MCF 10A (cell line): ENCODE results near the gene AKR1A1. TPM values are rescaled to one million over a fixed set of nuclear protein-coding genes. Genes with fewer than 3 reads are reported as not detected.
"Not testable (repeated sequence)": the region's sequence is repeated elsewhere in the genome, so short reads cannot be mapped to it uniquely, and the experiment has no call there.

Experiments used
- BruUV-seq: library from RNA; stranded (reverse); fragments of 400-500 nt; replicated peaks from 2 replicates; lab custom pipeline; 2021; lab: Mats Ljungman, UMichigan
- CTCF ChIA-PET: fragments of 300-600 bp; sonication (Branson Sonifier 250); formaldehyde crosslinking; extraction: SDS; loops from one replicate; lab custom pipeline; 2021; ENCODE audit warnings: antibody characterized with exemption, inconsistent platforms; lab: Yijun Ruan, JAX
- POLR2A ChIA-PET: fragments of 300-600, 350-650 bp; sonication (Branson Sonifier 250); formaldehyde crosslinking; extraction: SDS; loops from one replicate; lab custom pipeline; 2020; ENCODE audit warnings: antibody characterized with exemption, inconsistent platforms; lab: Yijun Ruan, JAX
- DNase-seq: peaks from one replicate; pipeline ENCODE4 v3.0.0-alpha.2; 2018; ENCODE audit not compliant: unreplicated experiment
- H3K27ac Mint-ChIP-seq: one replicate; pipeline ENCODE4 v1.8.0; 2022; ENCODE audit warnings: mild to moderate bottlenecking, low read depth, mixed read lengths; ENCODE audit not compliant: unreplicated experiment
- H3K27me3 Mint-ChIP-seq: one replicate; pipeline ENCODE4 v1.8.0; 2022; ENCODE audit warnings: mixed read lengths; ENCODE audit not compliant: insufficient read depth, unreplicated experiment
- H3K36me3 Mint-ChIP-seq: one replicate; pipeline ENCODE4 v1.8.0; 2022; ENCODE audit warnings: mild to moderate bottlenecking, moderate library complexity, mixed read lengths; ENCODE audit not compliant: insufficient read depth, unreplicated experiment
- H3K4me1 Mint-ChIP-seq: one replicate; pipeline ENCODE4 v1.8.0; 2022; ENCODE audit warnings: mixed read lengths; ENCODE audit not compliant: insufficient read depth, unreplicated experiment
- H3K4me3 Mint-ChIP-seq: one replicate; pipeline ENCODE4 v1.8.0; 2022; ENCODE audit warnings: mild to moderate bottlenecking, moderate library complexity, mixed read lengths; ENCODE audit not compliant: unreplicated experiment
- H3K9me3 Mint-ChIP-seq: one replicate; pipeline ENCODE4 v1.8.0; 2022; ENCODE audit warnings: mixed read lengths; ENCODE audit not compliant: unreplicated experiment
- CTCF ChIP-seq: fragments of 200-600 bp; IDR thresholded peaks from one replicate; pipeline ENCODE4 v1.8.0; 2022; ENCODE audit warnings: antibody characterized with exemption, mild to moderate bottlenecking; ENCODE audit not compliant: unreplicated experiment
- intact Hi-C: fragments of 100-400 bp; cut with micrococcal nuclease; formaldehyde crosslinking; loops from 2 replicates; pipeline ENCODE4 v1.14.1; 2022
- total RNA-seq: library from RNA; stranded (reverse); gene quantifications from 2 replicates; pipeline ENCODE4 v1.2.3, GENCODE V29; 2022

Gene AKR1A1
- total RNA-seq, 1 experiment from 2014 or later, result 108 TPM

- TF ChIP-seq CTCF, result no peak
- no peaks in the 10 kb centered on the region for H3K4me1 Mint-ChIP-seq
- ChIA-PET CTCF (interaction anchor here (0.6 to 4.2 kb wide), 8 partner anchors 17 to 779 kb away, joined by 3 to 97 read pairs (median 3); no protein-coding TSS in a partner anchor), POLR2A (interaction anchor here (1.0 to 4.5 kb wide), 5 partner anchors 9 to 60 kb away, joined by 4 to 36 read pairs (median 6); partner anchors contain the start of gene PRDX1)
- H3K27ac Mint-ChIP-seq, result no peak overlapping the region
- no peak for DNase-seq
- peaks cover 65% of the 10 kb centered on the region for H3K36me3 Mint-ChIP-seq
- H3K9me3 Mint-ChIP-seq, result no peaks in the 10 kb centered on the region
- no peaks in the 10 kb centered on the region for H3K27me3 Mint-ChIP-seq
- intact Hi-C loops, result loop anchor here (10.0 kb wide), 1 partner anchor 174 kb away; the partner anchor contains the start of genes GPBP1L1 and TMEM69
- TSS peak; percentile 23 for BruUV-seq
- no peak overlapping the region for H3K4me3 Mint-ChIP-seq
Measured at GRCh38 chr1:45510036-45510971, 40.3 kb upstream of the AKR1A1 start.

- BruUV-seq, result no TSS peak
- Mint-ChIP-seq H3K4me1 (no peaks in the 10 kb centered on the region), H3K4me3 (no peak overlapping the region), H3K27me3 (no peaks in the 10 kb centered on the region), H3K27ac (no peak overlapping the region), H3K9me3 (no peaks in the 10 kb centered on the region), H3K36me3 (peaks cover 73% of the 10 kb centered on the region)
- no peak for DNase-seq
- intact Hi-C loops, result loop anchor here (10.0 kb wide), 1 partner anchor 174 kb away; the partner anchor contains the start of genes GPBP1L1 and TMEM69
- TF ChIP-seq CTCF, result no peak
- ChIA-PET POLR2A (interaction anchor here (0.8 to 4.5 kb wide), 7 partner anchors 8 to 59 kb away, joined by 3 to 36 read pairs (median 5); partner anchors contain the start of gene PRDX1), CTCF (interaction anchor here (0.6 to 4.2 kb wide), 11 partner anchors 9 to 664 kb away, joined by 3 to 97 read pairs (median 4); partner anchors contain the start of genes CCDC163 and MMACHC)
Measured at GRCh38 chr1:45510972-45511527, 39.6 kb upstream of the AKR1A1 start.

- BruUV-seq, result no TSS peak
- H3K4me3 Mint-ChIP-seq, result no peak overlapping the region
- H3K27ac Mint-ChIP-seq, result no peak overlapping the region
- no peaks in the 10 kb centered on the region for H3K4me1 Mint-ChIP-seq
- CTCF ChIA-PET, result interaction anchor here (0.6 to 4.2 kb wide), 18 partner anchors 8 to 615 kb away, joined by 3 to 97 read pairs (median 4); partner anchors contain the start of genes CCDC163 and MMACHC
- POLR2A ChIA-PET, result interaction anchor here (1.2 to 4.5 kb wide), 6 partner anchors 9 to 58 kb away, joined by 3 to 36 read pairs (median 5); partner anchors contain the start of genes AKR1A1, CCDC163, MMACHC and PRDX1
- H3K36me3 Mint-ChIP-seq, result peaks cover 89% of the 10 kb centered on the region
- no peaks in the 10 kb centered on the region for H3K27me3 Mint-ChIP-seq
- intact Hi-C loops, result loop anchor here (1.0 to 10.0 kb wide), 3 partner anchors 58 to 369 kb away; partner anchors contain the start of genes GPBP1L1 and TMEM69
- peak; percentile 82 for DNase-seq
- TF ChIP-seq CTCF, result peak; percentile 67
- H3K9me3 Mint-ChIP-seq, result no peaks in the 10 kb centered on the region
Measured at GRCh38 chr1:45512641-45513054, 38.0 kb upstream of the AKR1A1 start.

GRCh38 chr1:45513532-45514260 lies 36.9 kb upstream of the AKR1A1 start:
- H3K27ac Mint-ChIP-seq, H3K27me3 Mint-ChIP-seq, H3K9me3 Mint-ChIP-seq, H3K4me3 Mint-ChIP-seq, H3K4me1 Mint-ChIP-seq, DNase-seq, BruUV-seq: not testable (repeated sequence)
- H3K36me3 Mint-ChIP-seq, result peaks cover 93% of the 10 kb centered on the region
- ChIA-PET CTCF (interaction anchor here (1.2 to 4.2 kb wide), 5 partner anchors 9 to 57 kb away, joined by 3 to 97 read pairs (median 25); partner anchors contain the start of genes CCDC163 and MMACHC), POLR2A (interaction anchor here (3.6 to 4.5 kb wide), 2 partner anchors 8 to 57 kb away, joined by 30 to 36 read pairs; partner anchors contain the start of gene PRDX1)
- intact Hi-C loops, result loop anchor here (10.0 kb wide), 1 partner anchor 171 kb away; the partner anchor contains the start of genes GPBP1L1 and TMEM69
